IPS-15b (cell line): ENCODE measurements around the gene LRRC8A.
"Not testable (repeated sequence)": the region's sequence is repeated elsewhere in the genome, so short reads cannot be mapped to it uniquely, and the experiment has no call there.

Experiments
- H3K27me3 ChIP-seq: one replicate; pipeline ENCODE4 v1.6.1; 2013; ENCODE audit warnings: low read length; ENCODE audit not compliant: control insufficient read depth, insufficient read depth
- H3K36me3 ChIP-seq: one replicate; pipeline ENCODE4 v1.6.1; 2013; ENCODE audit warnings: low read length; ENCODE audit not compliant: control insufficient read depth, insufficient read depth
- H3K4me1 ChIP-seq: one replicate; pipeline ENCODE4 v1.6.1; 2013; ENCODE audit warnings: mild to moderate bottlenecking, low read length; ENCODE audit not compliant: control insufficient read depth, insufficient read depth
- H3K4me3 ChIP-seq: one replicate; pipeline ENCODE4 v1.5.1; 2013; ENCODE audit warnings: low read depth, low read length
- H3K9ac ChIP-seq: one replicate; pipeline ENCODE4 v1.6.1; 2013; ENCODE audit warnings: low read depth, mild to moderate bottlenecking, low read length
- H3K9me3 ChIP-seq: one replicate; pipeline ENCODE4 v1.6.1; 2013; ENCODE audit warnings: mild to moderate bottlenecking, low read length; ENCODE audit not compliant: control insufficient read depth, insufficient read depth

Gene LRRC8A

GRCh38 chr9:128847803-128848202 is 34.1 kb upstream of the LRRC8A start:
- H3K4me1 ChIP-seq, result no peaks in the 10 kb centered on the region
- H3K9ac ChIP-seq, result no peak overlapping the region
- H3K36me3 ChIP-seq, result peaks cover 14% of the 10 kb centered on the region
- no peaks in the 10 kb centered on the region for H3K9me3 ChIP-seq
- no peaks in the 10 kb centered on the region for H3K27me3 ChIP-seq
- no peak overlapping the region for H3K4me3 ChIP-seq

- not testable (repeated sequence) for H3K9ac ChIP-seq, H3K4me1 ChIP-seq, H3K36me3 ChIP-seq, H3K9me3 ChIP-seq, H3K4me3 ChIP-seq, H3K27me3 ChIP-seq
These were observed 30.9 kb upstream of the LRRC8A start for GRCh38 chr9:128851024-128851423.

GRCh38 chr9:128851779-128852600 is 29.9 kb upstream of the LRRC8A start:
- H3K4me1 ChIP-seq, H3K27me3 ChIP-seq, H3K36me3 ChIP-seq, H3K9me3 ChIP-seq, H3K9ac ChIP-seq, H3K4me3 ChIP-seq: not testable (repeated sequence)

GRCh38 chr9:128852646-128853045 is 29.3 kb upstream of the LRRC8A start:
- H3K27me3 ChIP-seq, H3K9ac ChIP-seq, H3K4me1 ChIP-seq, H3K9me3 ChIP-seq, H3K4me3 ChIP-seq, H3K36me3 ChIP-seq: not testable (repeated sequence)

- H3K9me3 ChIP-seq, H3K27me3 ChIP-seq: not testable (repeated sequence)
These were observed 27.5 kb upstream of the LRRC8A start for GRCh38 chr9:128854454-128854853.

GRCh38 chr9:128858476-128858875 is 23.5 kb upstream of the LRRC8A start:
- not testable (repeated sequence) for H3K9me3 ChIP-seq, H3K36me3 ChIP-seq, H3K27me3 ChIP-seq, H3K4me3 ChIP-seq, H3K4me1 ChIP-seq, H3K9ac ChIP-seq

More at GRCh38 chr9:128854454-128854853, 27.5 kb upstream of the LRRC8A start:
- not testable (repeated sequence) for H3K36me3 ChIP-seq, H3K4me1 ChIP-seq, H3K9ac ChIP-seq, H3K4me3 ChIP-seq

GRCh38 chr9:128860937-128861336 is 21.0 kb upstream of the LRRC8A start:
- H3K9ac ChIP-seq, result no peak overlapping the region
- no peaks in the 10 kb centered on the region for H3K36me3 ChIP-seq
- no peaks in the 10 kb centered on the region for H3K27me3 ChIP-seq
- H3K9me3 ChIP-seq, result no peaks in the 10 kb centered on the region
- peaks cover 5% of the 10 kb centered on the region for H3K4me1 ChIP-seq
- H3K4me3 ChIP-seq, result no peak overlapping the region

- H3K36me3 ChIP-seq, result no peaks in the 10 kb centered on the region
- no peak overlapping the region for H3K9ac ChIP-seq
- no peaks in the 10 kb centered on the region for H3K9me3 ChIP-seq
- H3K4me3 ChIP-seq, result no peak overlapping the region
- H3K27me3 ChIP-seq, result no peaks in the 10 kb centered on the region
- H3K4me1 ChIP-seq, result peaks cover 5% of the 10 kb centered on the region
These were observed 20.4 kb upstream of the LRRC8A start for GRCh38 chr9:128861501-128861900.

GRCh38 chr9:128862401-128862851 is 19.5 kb upstream of the LRRC8A start:
- Histone ChIP-seq H3K27me3 (no peaks in the 10 kb centered on the region), H3K4me1 (peaks cover 5% of the 10 kb centered on the region), H3K9me3 (no peaks in the 10 kb centered on the region), H3K4me3 (no peak overlapping the region), H3K9ac (no peak overlapping the region), H3K36me3 (no peaks in the 10 kb centered on the region)

- Histone ChIP-seq H3K36me3 (no peaks in the 10 kb centered on the region), H3K4me1 (peaks cover 5% of the 10 kb centered on the region), H3K9ac (no peak overlapping the region), H3K9me3 (no peaks in the 10 kb centered on the region), H3K4me3 (no peak overlapping the region), H3K27me3 (no peaks in the 10 kb centered on the region)
These were observed 18.3 kb upstream of the LRRC8A start for GRCh38 chr9:128863647-128864046.

- no peak overlapping the region for H3K4me3 ChIP-seq
- no peaks in the 10 kb centered on the region for H3K36me3 ChIP-seq
- H3K4me1 ChIP-seq, result no peaks in the 10 kb centered on the region
- no peak overlapping the region for H3K9ac ChIP-seq
- no peaks in the 10 kb centered on the region for H3K27me3 ChIP-seq
- no peaks in the 10 kb centered on the region for H3K9me3 ChIP-seq
These were observed 11.6 kb upstream of the LRRC8A start for GRCh38 chr9:128870128-128870940.

- H3K9ac ChIP-seq, H3K27me3 ChIP-seq, H3K36me3 ChIP-seq, H3K4me3 ChIP-seq, H3K9me3 ChIP-seq, H3K4me1 ChIP-seq: not testable (repeated sequence)
These were observed 11.0 kb upstream of the LRRC8A start for GRCh38 chr9:128870941-128871265.
